Measurements from ENCODE around the gene MGMT.

DNA sequence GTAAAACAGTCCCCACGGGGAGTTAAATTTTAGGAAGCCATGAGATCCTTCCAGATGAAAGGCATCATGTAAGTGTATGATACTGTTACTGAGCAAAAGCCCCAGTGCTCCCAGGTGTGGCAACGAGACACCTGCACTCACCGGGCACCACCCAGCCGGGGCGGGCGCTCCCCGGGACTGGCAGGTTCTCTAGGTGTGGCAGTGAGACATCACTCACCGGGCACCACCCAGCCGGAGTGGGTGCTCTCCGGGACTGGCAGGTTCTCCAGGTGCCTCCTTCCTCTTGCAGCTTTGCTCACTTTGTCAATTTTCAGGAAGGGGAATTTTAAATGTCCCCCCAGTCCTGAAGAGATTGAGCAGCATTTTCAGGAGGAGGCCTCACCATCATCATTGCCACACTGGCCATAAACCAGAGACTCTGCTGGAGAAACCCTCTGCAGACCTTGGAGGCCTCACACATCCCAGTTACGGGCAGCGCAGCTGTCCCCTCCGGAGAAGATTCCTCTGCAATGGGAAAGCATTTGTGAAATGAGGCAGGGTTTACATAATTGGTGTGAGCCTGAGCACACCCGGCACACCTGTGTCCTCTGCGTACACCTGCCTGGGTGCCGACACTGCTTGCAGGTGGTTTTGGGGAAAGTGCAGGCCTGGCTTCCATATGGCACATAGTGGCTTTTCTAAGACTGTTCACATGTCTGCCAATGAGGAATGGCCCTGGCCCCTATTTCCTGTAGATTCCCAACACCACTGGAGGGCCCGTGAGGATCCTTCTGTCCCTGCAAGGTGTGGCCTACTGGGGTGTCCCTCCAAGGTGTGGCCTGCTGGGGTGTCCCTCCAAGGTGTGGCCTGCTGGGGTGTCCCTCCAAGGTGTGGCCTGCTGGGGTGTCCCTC, 305.7 kb downstream of the MGMT start:
- TF ChIP-seq, protein P1, sequence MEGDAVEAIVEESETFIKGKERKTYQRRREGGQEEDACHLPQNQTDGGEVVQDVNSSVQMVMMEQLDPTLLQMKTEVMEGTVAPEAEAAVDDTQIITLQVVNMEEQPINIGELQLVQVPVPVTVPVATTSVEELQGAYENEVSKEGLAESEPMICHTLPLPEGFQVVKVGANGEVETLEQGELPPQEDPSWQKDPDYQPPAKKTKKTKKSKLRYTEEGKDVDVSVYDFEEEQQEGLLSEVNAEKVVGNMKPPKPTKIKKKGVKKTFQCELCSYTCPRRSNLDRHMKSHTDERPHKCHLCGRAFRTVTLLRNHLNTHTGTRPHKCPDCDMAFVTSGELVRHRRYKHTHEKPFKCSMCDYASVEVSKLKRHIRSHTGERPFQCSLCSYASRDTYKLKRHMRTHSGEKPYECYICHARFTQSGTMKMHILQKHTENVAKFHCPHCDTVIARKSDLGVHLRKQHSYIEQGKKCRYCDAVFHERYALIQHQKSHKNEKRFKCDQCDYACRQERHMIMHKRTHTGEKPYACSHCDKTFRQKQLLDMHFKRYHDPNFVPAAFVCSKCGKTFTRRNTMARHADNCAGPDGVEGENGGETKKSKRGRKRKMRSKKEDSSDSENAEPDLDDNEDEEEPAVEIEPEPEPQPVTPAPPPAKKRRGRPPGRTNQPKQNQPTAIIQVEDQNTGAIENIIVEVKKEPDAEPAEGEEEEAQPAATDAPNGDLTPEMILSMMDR (conservative IDR thresholded peaks at IDR 0.05 in 1 of 2, IDR thresholded peaks at IDR 0.05 in 1 of 2; ENCODE audit: extremely low read depth in 1 of 2, insufficient read depth in 1 of 2, low read depth in 1 of 2, low read length in 2 of 2) = no peak
- TF ChIP-seq EZH2 (IDR thresholded peaks at IDR 0.05; ENCODE audit: borderline replicate concordance, low read length) = no peak
